OCI-LY3 (cell line): ENCODE data around the gene FERD3L.

Experiments used
- H2AFZ ChIP-seq: fragments of 200-600, 300-600 bp; shearing (Covaris generic); 2 replicates; pipeline ENCODE4 v1.6.0; 2014; ENCODE audit warnings: antibody characterized with exemption, low read depth, low read length
- H3K27ac ChIP-seq: fragments of 200-600, 300-600 bp; sonication (generic); 2 replicates; pipeline ENCODE4 v1.5.1; 2014; ENCODE audit warnings: mild to moderate bottlenecking, low read length, moderate library complexity, mixed read lengths
- H3K27me3 ChIP-seq: fragments of 200-600, 300-600 bp; sonication (generic); 2 replicates; pipeline ENCODE4 v1.6.1; 2014; ENCODE audit warnings: low read depth, low read length, mixed read lengths
- H3K36me3 ChIP-seq: fragments of 200-600, 300-600 bp; sonication (generic); replicated peaks from 2 replicates; pipeline ENCODE3; 2014; ENCODE audit warnings: low read depth, low read length, mixed read lengths
- H3K4me1 ChIP-seq: fragments of 300-600, 200-600 bp; sonication (generic); 2 replicates; pipeline ENCODE4 v1.6.1; 2014; ENCODE audit warnings: low read length, mixed read lengths
- H3K4me2 ChIP-seq: fragments of 200-600, 300-600 bp; sonication (generic); 2 replicates; pipeline ENCODE4 v1.6.1; 2014; ENCODE audit warnings: low read length, mixed read lengths
- H3K4me3 ChIP-seq: fragments of 300-600, 200-600 bp; sonication (generic); 2 replicates; pipeline ENCODE4 v1.5.1; 2014; ENCODE audit warnings: antibody characterized with exemption, mild to moderate bottlenecking, low read length, moderate library complexity
- H3K79me2 ChIP-seq: fragments of 300-600, 200-600 bp; shearing (Covaris generic); 2 replicates; pipeline ENCODE4 v1.6.1; 2014; ENCODE audit warnings: mild to moderate bottlenecking, low read length, mixed read lengths
- H3K9ac ChIP-seq: fragments of 300-600, 200-600 bp; shearing (Covaris generic); 2 replicates; pipeline ENCODE4 v1.6.0; 2014; ENCODE audit warnings: mild to moderate bottlenecking, low read length, moderate library complexity
- H3K9me3 ChIP-seq: fragments of 200-600, 300-600 bp; shearing (Covaris generic); 2 replicates; pipeline ENCODE4 v1.6.1; 2014; ENCODE audit warnings: low read length, mixed read lengths; ENCODE audit not compliant: insufficient read depth
- H4K20me1 ChIP-seq: fragments of 200-600, 300-600 bp; sonication (generic); 2 replicates; pipeline ENCODE4 v1.6.1; 2016; ENCODE audit warnings: low read length, mixed read lengths; ENCODE audit not compliant: insufficient read depth
- EZH2phosphoT487 ChIP-seq: fragments of 200-600 bp; shearing (Covaris generic); IDR thresholded peaks from 2 replicates; pipeline ENCODE4 v1.6.1; 2018; ENCODE audit warnings: antibody characterized with exemption, mixed run types, low read depth
- TF ChIP-seq, protein P1 (sequence below): fragments of 200-600, 300-600 bp; sonication (generic); IDR thresholded peaks from 2 replicates; pipeline ENCODE4 v1.5.1; 2014; ENCODE audit warnings: antibody characterized with exemption, low read length, low read depth

Gene FERD3L

GRCh38 chr7:19106241-19107080 lies 38.8 kb downstream of the FERD3L start:
- H3K4me3 ChIP-seq = no peak overlapping the region
- no peak overlapping the region for H3K4me2 ChIP-seq
- H3K36me3 ChIP-seq = no peaks in the 10 kb centered on the region
- H3K9ac ChIP-seq = no peak overlapping the region
- no peaks in the 10 kb centered on the region for H3K79me2 ChIP-seq
- H3K27me3 ChIP-seq = no peaks in the 10 kb centered on the region
- no peaks in the 10 kb centered on the region for H3K9me3 ChIP-seq
- TF ChIP-seq, protein P1, sequence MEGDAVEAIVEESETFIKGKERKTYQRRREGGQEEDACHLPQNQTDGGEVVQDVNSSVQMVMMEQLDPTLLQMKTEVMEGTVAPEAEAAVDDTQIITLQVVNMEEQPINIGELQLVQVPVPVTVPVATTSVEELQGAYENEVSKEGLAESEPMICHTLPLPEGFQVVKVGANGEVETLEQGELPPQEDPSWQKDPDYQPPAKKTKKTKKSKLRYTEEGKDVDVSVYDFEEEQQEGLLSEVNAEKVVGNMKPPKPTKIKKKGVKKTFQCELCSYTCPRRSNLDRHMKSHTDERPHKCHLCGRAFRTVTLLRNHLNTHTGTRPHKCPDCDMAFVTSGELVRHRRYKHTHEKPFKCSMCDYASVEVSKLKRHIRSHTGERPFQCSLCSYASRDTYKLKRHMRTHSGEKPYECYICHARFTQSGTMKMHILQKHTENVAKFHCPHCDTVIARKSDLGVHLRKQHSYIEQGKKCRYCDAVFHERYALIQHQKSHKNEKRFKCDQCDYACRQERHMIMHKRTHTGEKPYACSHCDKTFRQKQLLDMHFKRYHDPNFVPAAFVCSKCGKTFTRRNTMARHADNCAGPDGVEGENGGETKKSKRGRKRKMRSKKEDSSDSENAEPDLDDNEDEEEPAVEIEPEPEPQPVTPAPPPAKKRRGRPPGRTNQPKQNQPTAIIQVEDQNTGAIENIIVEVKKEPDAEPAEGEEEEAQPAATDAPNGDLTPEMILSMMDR = no peak
- TF ChIP-seq EZH2phosphoT487 = no peak
- no peaks in the 10 kb centered on the region for H4K20me1 ChIP-seq
- no peak overlapping the region for H3K27ac ChIP-seq
- H3K4me1 ChIP-seq = peaks cover 6% of the 10 kb centered on the region; the same call in 1 of the 2 replicates
- H2AFZ ChIP-seq = no peak overlapping the region

- H3K4me2 ChIP-seq = no peak overlapping the region
- no peaks in the 10 kb centered on the region for H3K36me3 ChIP-seq
- H3K4me3 ChIP-seq = no peak overlapping the region
- H3K27me3 ChIP-seq = no peaks in the 10 kb centered on the region
- no peaks in the 10 kb centered on the region for H3K9me3 ChIP-seq
- no peak overlapping the region for H3K9ac ChIP-seq
- H3K4me1 ChIP-seq = peaks cover 6% of the 10 kb centered on the region; the same call in 1 of the 2 replicates
- H3K79me2 ChIP-seq = no peaks in the 10 kb centered on the region
- H3K27ac ChIP-seq = no peak overlapping the region
- TF ChIP-seq EZH2phosphoT487 = no peak
- TF ChIP-seq, protein P1 = no peak
- no peaks in the 10 kb centered on the region for H4K20me1 ChIP-seq
- no peak overlapping the region for H2AFZ ChIP-seq
Measured at GRCh38 chr7:19105546-19105945, 39.7 kb downstream of the FERD3L start.

DNA sequence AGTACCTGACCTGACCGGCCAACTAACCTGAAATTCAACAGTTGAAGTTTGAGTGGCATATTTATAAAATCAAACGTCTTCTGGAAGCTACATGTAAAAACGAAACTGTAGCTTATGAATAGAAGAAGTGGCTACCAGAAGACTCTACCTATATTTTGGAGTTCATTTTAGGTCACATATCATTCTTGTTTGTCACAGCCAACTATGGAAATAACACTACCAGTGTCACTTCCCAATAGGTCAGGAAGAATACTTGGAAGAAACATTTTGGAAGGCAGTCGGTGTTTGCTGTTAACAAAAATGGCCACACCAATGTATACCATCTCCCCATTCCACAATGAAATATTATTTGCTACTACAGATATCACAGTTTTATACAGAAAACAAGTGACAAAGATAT lies 40.4 kb downstream of the FERD3L start:
- Histone ChIP-seq H3K36me3 (no peaks in the 10 kb centered on the region), H2AFZ (no peak overlapping the region), H3K9me3 (no peaks in the 10 kb centered on the region), H3K27ac (no peak overlapping the region), H3K9ac (no peak overlapping the region), H4K20me1 (no peaks in the 10 kb centered on the region), H3K27me3 (no peaks in the 10 kb centered on the region), H3K79me2 (no peaks in the 10 kb centered on the region), H3K4me3 (no peak overlapping the region), H3K4me1 (peaks cover 6% of the 10 kb centered on the region; the same call in 1 of the 2 replicates), H3K4me2 (peak overlapping the region; percentile 36)
- TF ChIP-seq, protein P1 = no peak
- no peak for TF ChIP-seq EZH2phosphoT487

DNA sequence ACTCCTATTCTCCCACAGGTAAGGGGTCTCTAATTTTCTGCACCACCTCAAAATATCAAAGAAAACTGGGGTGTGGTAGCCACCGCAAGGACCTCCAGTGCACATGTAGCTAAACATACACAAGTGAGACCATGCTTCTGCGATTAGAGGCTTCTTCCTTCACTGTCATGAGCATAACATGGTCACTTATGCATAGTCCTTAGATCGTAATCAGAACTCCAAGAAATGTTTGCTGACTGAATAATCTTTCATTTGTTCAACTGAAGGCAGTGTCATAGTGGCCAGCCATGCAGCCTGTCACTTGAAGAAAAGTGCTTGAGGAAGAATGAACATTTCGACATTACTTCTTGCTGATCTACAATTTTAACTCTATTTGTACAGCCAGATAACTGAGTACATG lies 42.3 kb downstream of the FERD3L start:
- Histone ChIP-seq H3K9me3 (no peaks in the 10 kb centered on the region), H3K79me2 (no peaks in the 10 kb centered on the region), H3K4me1 (peaks cover 6% of the 10 kb centered on the region; the same call in 1 of the 2 replicates), H3K27me3 (no peaks in the 10 kb centered on the region), H3K9ac (no peak overlapping the region), H4K20me1 (no peaks in the 10 kb centered on the region), H3K4me3 (no peak overlapping the region), H3K4me2 (no peak overlapping the region), H3K27ac (no peak overlapping the region), H3K36me3 (no peaks in the 10 kb centered on the region), H2AFZ (no peak overlapping the region)
- TF ChIP-seq, protein P1 = no peak
- no peak for TF ChIP-seq EZH2phosphoT487
